ENCODE measurements around the gene SLC35E1. TPM values are rescaled to one million over a fixed set of nuclear protein-coding genes. Genes with fewer than 3 reads are reported as not detected.
"Not testable (repeated sequence)": the region's sequence is repeated elsewhere in the genome, so short reads cannot be mapped to it uniquely, and the experiment has no call there.

Gene SLC35E1
- total RNA-seq, 1 donor from 2014 or later = 47.3 TPM

DNA sequence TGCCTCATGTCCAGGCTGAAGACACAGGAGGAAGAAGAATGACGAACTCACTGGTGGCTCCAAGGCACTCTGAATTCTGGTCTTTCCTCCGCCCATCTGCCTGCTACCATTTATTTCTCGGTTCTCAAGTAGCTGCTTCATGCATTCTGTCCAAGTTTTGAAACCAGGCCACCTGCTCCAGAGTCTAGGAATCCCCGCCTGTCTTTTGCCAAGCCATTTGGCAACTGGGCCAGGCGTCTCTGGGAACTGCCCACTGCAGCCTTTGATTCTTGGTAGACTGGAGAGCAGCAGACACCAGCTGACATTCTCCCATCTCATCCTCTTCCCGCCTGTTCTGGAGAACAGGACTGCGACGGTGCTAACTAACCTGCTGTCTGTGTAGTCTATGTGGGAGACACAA is 10.8 kb downstream of the SLC35E1 start:
- ATAC-seq = no peak
- Histone ChIP-seq H3K4me3 (no peak overlapping the region), H3K9me3 (no peaks in the 10 kb centered on the region), H3K36me3 (peaks cover 87% of the 10 kb centered on the region), H3K27ac (no peak overlapping the region), H3K4me1 (peaks cover 23% of the 10 kb centered on the region), H3K27me3 (ENCODE audit: low read depth) (no peaks in the 10 kb centered on the region)
- intact Hi-C loops (cut with DNase I) = no loop called here
- TF ChIP-seq, protein P1, sequence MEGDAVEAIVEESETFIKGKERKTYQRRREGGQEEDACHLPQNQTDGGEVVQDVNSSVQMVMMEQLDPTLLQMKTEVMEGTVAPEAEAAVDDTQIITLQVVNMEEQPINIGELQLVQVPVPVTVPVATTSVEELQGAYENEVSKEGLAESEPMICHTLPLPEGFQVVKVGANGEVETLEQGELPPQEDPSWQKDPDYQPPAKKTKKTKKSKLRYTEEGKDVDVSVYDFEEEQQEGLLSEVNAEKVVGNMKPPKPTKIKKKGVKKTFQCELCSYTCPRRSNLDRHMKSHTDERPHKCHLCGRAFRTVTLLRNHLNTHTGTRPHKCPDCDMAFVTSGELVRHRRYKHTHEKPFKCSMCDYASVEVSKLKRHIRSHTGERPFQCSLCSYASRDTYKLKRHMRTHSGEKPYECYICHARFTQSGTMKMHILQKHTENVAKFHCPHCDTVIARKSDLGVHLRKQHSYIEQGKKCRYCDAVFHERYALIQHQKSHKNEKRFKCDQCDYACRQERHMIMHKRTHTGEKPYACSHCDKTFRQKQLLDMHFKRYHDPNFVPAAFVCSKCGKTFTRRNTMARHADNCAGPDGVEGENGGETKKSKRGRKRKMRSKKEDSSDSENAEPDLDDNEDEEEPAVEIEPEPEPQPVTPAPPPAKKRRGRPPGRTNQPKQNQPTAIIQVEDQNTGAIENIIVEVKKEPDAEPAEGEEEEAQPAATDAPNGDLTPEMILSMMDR (IDR thresholded peaks at IDR 0.05) = no peak
- DNase-seq = no peak

DNA sequence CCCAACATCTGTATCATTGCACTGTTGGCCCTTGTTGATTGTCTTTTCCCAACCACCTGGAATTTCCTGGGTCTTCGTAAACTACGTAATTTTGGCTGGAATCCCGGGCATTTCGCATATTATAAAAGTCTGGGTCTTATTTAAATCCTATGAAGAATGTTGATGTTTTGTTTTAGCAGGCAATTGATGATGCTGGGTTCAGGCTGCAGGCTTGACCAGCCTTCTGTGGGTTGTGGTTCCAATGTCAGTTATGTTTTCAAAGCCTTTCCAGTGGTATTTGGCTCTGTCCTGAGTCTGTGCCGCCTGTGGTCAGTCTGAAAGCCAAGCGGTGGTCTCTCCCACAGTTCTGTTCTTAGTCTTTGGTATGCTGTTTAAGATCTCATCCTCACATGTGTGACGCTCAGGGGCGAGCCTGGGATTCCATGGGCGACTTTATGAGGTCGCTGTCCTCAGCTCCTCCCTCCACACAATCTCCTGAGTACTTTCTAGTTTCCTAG is 12.4 kb downstream of the SLC35E1 start:
- Histone ChIP-seq H3K27ac (no peak overlapping the region), H3K4me1 (peaks cover 9% of the 10 kb centered on the region), H3K27me3 (ENCODE audit: low read depth) (no peaks in the 10 kb centered on the region), H3K4me3 (no peak overlapping the region), H3K9me3 (no peaks in the 10 kb centered on the region), H3K36me3 (peaks cover 87% of the 10 kb centered on the region)
- no peak for ATAC-seq
- no peak for DNase-seq
- TF ChIP-seq, protein P1 (IDR thresholded peaks at IDR 0.05) = no peak
- intact Hi-C loops (cut with DNase I) = no loop called here

DNA sequence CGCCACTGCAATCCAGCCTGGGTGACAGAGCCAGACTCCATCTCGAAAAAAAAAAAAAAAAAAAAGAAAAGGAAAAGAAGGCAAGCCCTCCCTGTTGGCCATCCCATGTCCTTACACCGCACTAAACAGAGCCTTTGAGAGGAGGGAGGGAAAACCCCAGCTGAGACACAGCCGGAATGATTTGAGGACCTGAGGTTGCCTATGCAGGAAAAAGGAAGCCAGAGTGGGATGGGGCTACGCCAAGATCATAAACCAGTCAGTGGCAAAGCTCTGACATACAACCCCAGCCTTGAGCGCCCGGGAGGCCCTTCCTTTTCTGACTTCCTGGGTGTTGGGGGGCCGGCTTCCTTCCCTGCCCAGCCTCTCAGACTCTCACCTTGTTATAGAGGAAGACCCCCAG is 17.4 kb downstream of the SLC35E1 start:
- TF ChIP-seq, protein P1 (IDR thresholded peaks at IDR 0.05) = no peak
- no peak for ATAC-seq
- intact Hi-C loops (cut with DNase I) = no loop called here
- DNase-seq = no peak
- no peak overlapping the region for H3K27ac ChIP-seq
- no peaks in the 10 kb centered on the region for H3K4me1 ChIP-seq
- H3K4me3 ChIP-seq = no peak overlapping the region
- H3K9me3 ChIP-seq = no peaks in the 10 kb centered on the region
- no peaks in the 10 kb centered on the region for H3K27me3 ChIP-seq (ENCODE audit: low read depth)
- peaks cover 76% of the 10 kb centered on the region for H3K36me3 ChIP-seq

DNA sequence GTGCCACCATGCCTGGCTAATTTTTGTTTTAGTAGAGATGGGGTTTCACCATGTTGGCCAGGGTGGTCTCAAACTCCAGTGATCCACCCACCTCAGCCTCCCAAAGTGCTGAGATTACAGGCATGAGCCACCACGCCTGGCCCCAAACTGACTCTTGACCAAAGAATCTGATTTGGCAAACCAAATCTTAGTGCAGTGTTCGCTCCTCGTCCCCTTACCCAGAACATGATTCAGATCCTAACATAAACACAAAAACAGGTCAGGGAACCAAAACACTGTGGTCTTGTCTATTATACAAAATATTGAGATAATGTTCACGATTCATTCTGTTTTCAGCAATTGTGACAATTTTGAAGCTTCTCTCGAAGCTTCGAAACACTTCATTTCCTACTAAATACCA is 20.3 kb downstream of the SLC35E1 start:
- H3K27ac ChIP-seq; H3K27me3 ChIP-seq (ENCODE audit: low read depth); H3K9me3 ChIP-seq; H3K4me3 ChIP-seq; DNase-seq; ATAC-seq; H3K4me1 ChIP-seq; intact Hi-C loops (cut with DNase I): not testable (repeated sequence)
- peaks cover 59% of the 10 kb centered on the region for H3K36me3 ChIP-seq

DNA sequence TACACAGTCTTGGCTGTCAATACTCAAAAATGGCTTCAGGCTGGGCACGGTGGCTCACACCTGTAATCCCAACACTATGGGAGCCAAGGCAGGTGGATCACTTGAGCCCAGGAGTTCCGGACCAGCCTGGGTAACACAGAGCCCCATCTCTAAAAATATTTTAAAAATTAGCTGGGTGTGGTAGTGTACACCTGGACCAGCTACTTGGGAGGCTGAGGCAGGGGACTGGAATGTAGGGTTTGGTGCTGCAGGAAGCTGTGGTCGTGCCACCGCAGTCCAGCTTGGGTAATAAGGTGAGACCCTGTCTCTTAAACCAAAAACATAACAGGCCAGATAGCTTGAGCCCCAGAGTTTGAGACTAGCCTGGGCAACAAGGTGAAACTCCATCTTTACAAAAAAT is 23.3 kb downstream of the SLC35E1 start:
- peak; percentile 48 to 64 for ATAC-seq

DNA sequence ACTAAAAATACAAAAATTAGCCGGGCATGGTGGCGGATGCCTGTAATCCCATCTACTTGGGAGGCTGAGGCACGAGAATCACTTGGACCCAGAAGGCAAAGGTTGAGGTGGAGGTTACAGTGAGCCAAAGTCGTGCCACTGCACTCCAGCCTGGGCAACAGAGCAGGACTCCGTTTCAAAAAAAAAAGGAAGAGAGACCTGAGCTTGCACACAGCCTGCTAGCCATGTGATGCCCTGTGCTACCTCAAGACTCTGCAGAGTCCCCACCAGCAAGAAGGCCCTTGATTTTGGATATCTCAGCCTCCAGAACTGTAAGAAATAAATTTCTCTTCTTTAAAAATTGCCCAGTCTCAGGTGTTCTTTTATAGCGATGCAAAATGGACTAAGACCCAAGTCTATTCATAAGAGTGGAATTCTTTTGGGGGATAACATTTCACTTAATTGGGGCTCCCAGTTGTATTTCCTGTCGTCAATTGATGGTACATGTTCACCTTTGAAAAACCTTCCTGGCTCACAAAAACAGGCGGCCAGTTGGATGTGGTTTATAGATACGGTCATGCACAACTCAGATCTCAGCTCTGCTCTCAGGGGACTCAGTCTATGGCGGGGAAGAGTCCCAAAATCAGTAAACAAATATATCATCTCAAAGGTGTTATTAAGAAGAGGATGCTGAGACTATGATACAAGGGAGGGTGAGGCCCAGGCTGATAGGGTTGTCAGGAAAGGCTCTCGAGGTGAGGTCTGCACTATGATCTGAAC is 27.6 kb downstream of the SLC35E1 start:
- peaks cover 10% of the 10 kb centered on the region for H3K36me3 ChIP-seq
- peaks cover 32% of the 10 kb centered on the region for H3K4me1 ChIP-seq
- H3K9me3 ChIP-seq = no peaks in the 10 kb centered on the region
- no peaks in the 10 kb centered on the region for H3K27me3 ChIP-seq (ENCODE audit: low read depth)
- intact Hi-C loops (cut with DNase I) = no loop called here
- TF ChIP-seq, protein P1 (IDR thresholded peaks at IDR 0.05) = no peak
- no peak overlapping the region for H3K27ac ChIP-seq
- no peak overlapping the region for H3K4me3 ChIP-seq
- no peak for DNase-seq
- ATAC-seq = no peak

More for the DNA sequence above, 23.3 kb downstream of the SLC35E1 start:
- Histone ChIP-seq H3K36me3 (peaks cover 31% of the 10 kb centered on the region), H3K27ac (no peak overlapping the region), H3K27me3 (ENCODE audit: low read depth) (no peaks in the 10 kb centered on the region), H3K4me3 (no peak overlapping the region), H3K4me1 (peaks cover 1% of the 10 kb centered on the region), H3K9me3 (no peaks in the 10 kb centered on the region)
- intact Hi-C loops (cut with DNase I) = no loop called here
- TF ChIP-seq, protein P1 (IDR thresholded peaks at IDR 0.05) = no peak
- no peak for DNase-seq

DNA sequence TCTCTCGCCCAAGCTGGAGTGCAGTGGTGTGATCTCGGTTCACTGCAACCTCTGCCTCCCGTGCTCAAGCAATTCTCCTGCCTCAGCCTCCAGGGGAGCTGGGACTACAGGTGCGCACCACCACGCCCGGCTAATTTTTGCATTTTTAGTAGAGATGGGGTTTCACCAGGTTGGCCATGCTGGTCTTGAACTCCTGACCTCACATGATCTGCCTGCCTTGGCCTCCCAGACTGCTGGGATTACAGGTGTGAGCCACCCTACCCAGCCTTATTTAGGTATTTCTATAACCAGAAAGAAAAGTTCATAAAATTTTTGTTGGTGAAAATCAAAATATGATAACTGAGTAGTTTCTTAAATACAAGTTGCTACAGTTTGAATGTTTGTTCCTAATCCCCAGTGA is 28.5 kb downstream of the SLC35E1 start:
- Histone ChIP-seq H3K4me1 (peaks cover 36% of the 10 kb centered on the region), H3K36me3 (peaks cover 15% of the 10 kb centered on the region)
- H3K9me3 ChIP-seq; H3K27ac ChIP-seq; ATAC-seq; H3K4me3 ChIP-seq; intact Hi-C loops (cut with DNase I); H3K27me3 ChIP-seq (ENCODE audit: low read depth); DNase-seq: not testable (repeated sequence)

All from lower lobe of right lung (tissue), 2 donors.